Ascending aorta (tissue), 2 donors: Measurements from ENCODE around the gene NINJ2. TPM values are rescaled to one million over a fixed set of nuclear protein-coding genes. Genes with fewer than 3 reads are reported as not detected.
A peak's percentile ranks its signal among the peaks of the same experiment; 100 is the strongest.

ENCODE experiments used
- DNase-seq, 2 donors: peaks; one replicate each; pipeline ENCODE4 v3.0.0-alpha.2; 2019; ENCODE audit warnings: low spot score in 2 of 2
- H3K27ac ChIP-seq, 2 donors: fragments of 200-600 bp; sonication (generic); one replicate each; pipeline ENCODE4 v1.5.1; 2016 to 2017; ENCODE audit warnings: mild to moderate bottlenecking in 1 of 2
- H3K27me3 ChIP-seq: fragments of 200-600 bp; sonication (generic); one replicate; pipeline ENCODE4 v1.5.1; 2017
- H3K36me3 ChIP-seq, 2 donors: fragments of 200-600 bp; sonication (generic); one replicate each; pipeline ENCODE4 v1.5.1; 2016
- H3K4me1 ChIP-seq, 2 donors: fragments of 200-600 bp; sonication (generic); one replicate each; pipeline ENCODE4 v1.5.1; 2016 to 2017; ENCODE audit warnings: mild to moderate bottlenecking in 1 of 2
- H3K4me3 ChIP-seq, 2 donors: fragments of 200-600 bp; sonication (generic); one replicate each; pipeline ENCODE4 v1.5.1; 2016 to 2017; ENCODE audit warnings: mild to moderate bottlenecking in 1 of 2
- H3K9me3 ChIP-seq, 2 donors: fragments of 200-600 bp; sonication (generic); one replicate each; pipeline ENCODE4 v1.5.1; 2016
- intact Hi-C: fragments of 100-400 bp; cut with DNase I; formaldehyde crosslinking; loops from one replicate; pipeline ENCODE4 v1.15.1; 2023
- total RNA-seq: library from RNA; depleted of rRNA; stranded (reverse); fragments of >200 nt; gene quantifications from one replicate; pipeline ENCODE4 v1.1.0, GENCODE V29; 2016
- TF ChIP-seq, protein P1 (sequence below), 3 experiments: fragments of 200-600 bp in 2 of 3; fragments of 450-650 bp in 1 of 3; sonication (generic) in 2 of 3; IDR thresholded peaks; one replicate each; pipeline ENCODE4 v1.5.1; 2016 to 2019; ENCODE audit warnings: antibody characterized with exemption in 3 of 3, mild to moderate bottlenecking in 1 of 3, moderate library complexity in 1 of 3

Gene NINJ2
- total RNA-seq, 1 donor from 2014 or later, result 24.1 TPM

DNA sequence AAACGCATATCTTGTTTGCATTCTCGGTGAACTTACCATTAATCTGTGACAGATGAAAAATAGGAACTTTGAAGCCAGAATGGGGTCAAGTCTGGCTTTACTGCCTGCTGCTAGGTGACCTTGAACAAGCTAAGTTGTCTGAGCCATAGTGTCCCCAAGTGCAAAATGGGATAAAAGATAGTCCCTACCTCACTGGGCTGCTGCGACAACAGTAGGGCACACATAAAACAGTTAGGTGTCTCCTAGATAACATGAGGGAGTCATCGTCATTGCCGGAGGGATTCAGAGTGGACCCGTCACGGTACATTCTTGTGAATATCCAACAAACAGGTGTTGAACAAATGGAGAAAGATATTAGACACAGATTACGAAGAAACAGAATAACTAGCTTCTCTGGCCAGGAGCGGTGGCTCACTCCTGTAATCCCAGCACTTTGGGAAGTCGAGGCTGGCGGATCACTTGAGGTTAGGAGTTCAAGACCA lies 71.2 kb downstream of the NINJ2 start:
- H3K27me3 ChIP-seq, result no peaks in the 10 kb centered on the region

DNA sequence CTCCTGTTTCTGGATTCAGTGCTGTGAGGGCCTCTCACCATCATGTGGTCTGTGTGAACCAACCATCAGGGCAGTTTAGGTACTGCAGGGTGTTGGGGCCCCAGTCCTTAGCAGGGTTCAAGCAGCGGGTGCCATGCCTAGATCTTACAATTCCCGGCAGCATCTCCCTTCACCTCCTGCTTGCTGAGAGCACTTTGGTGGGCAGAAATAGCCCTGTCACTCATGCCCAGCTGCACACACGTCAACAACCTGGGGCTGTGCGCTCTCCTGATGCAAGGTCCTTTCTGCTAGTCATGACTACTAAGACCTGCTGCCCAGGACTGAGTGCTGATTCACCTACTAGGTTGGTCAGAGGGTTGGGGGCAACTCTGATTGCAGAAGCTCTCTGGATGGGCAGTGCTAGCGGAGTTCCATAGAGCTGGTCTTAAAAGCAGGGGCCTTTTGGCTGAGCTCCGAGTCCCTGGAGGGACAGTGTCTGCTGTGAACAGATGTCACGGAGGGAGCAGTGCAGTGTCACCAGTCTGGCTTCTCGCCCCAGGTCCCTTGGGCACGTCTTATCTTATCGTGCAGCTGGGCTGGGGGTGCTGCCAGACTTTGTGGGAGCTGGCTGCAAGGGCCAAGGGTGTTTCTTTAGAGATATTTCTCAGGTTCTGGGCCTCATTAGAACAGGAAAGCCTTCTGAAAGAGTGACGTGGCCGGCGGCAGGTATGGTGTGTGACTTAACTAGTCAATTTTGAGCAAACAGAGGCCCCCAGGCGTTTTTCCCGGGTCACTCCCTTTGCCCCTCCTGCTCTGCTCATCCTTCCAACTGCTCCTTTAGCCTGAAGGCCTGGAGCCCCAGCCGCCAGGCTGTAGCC lies 71.8 kb downstream of the NINJ2 start:
- no peak overlapping the region for H3K4me3 ChIP-seq
- TF ChIP-seq, protein P1, sequence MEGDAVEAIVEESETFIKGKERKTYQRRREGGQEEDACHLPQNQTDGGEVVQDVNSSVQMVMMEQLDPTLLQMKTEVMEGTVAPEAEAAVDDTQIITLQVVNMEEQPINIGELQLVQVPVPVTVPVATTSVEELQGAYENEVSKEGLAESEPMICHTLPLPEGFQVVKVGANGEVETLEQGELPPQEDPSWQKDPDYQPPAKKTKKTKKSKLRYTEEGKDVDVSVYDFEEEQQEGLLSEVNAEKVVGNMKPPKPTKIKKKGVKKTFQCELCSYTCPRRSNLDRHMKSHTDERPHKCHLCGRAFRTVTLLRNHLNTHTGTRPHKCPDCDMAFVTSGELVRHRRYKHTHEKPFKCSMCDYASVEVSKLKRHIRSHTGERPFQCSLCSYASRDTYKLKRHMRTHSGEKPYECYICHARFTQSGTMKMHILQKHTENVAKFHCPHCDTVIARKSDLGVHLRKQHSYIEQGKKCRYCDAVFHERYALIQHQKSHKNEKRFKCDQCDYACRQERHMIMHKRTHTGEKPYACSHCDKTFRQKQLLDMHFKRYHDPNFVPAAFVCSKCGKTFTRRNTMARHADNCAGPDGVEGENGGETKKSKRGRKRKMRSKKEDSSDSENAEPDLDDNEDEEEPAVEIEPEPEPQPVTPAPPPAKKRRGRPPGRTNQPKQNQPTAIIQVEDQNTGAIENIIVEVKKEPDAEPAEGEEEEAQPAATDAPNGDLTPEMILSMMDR (IDR thresholded peaks at IDR 0.05), result no peak
- intact Hi-C loops, result no loop called here
- DNase-seq, result peak in 1 of 2 donors; percentile 59
- H3K9me3 ChIP-seq, result no peaks in the 10 kb centered on the region
- H3K36me3 ChIP-seq, result no peaks in the 10 kb centered on the region
- H3K4me1 ChIP-seq, result peaks cover 0 to 9% of the 10 kb centered on the region in 2 donors
- peak overlapping the region in 1 of 2 donors; percentile 10 for H3K27ac ChIP-seq
- H3K27me3 ChIP-seq, result no peaks in the 10 kb centered on the region

More for the DNA sequence above, 71.2 kb downstream of the NINJ2 start:
- intact Hi-C loops, result no loop called here
- peak in 1 of 2 donors; percentile 38 for DNase-seq
- Histone ChIP-seq H3K4me3 (no peak overlapping the region), H3K4me1 (peaks cover 0 to 9% of the 10 kb centered on the region in 2 donors), H3K36me3 (no peaks in the 10 kb centered on the region), H3K27ac (no peak overlapping the region), H3K9me3 (no peaks in the 10 kb centered on the region)
- TF ChIP-seq, protein P1 (IDR thresholded peaks at IDR 0.05), result no peak

DNA sequence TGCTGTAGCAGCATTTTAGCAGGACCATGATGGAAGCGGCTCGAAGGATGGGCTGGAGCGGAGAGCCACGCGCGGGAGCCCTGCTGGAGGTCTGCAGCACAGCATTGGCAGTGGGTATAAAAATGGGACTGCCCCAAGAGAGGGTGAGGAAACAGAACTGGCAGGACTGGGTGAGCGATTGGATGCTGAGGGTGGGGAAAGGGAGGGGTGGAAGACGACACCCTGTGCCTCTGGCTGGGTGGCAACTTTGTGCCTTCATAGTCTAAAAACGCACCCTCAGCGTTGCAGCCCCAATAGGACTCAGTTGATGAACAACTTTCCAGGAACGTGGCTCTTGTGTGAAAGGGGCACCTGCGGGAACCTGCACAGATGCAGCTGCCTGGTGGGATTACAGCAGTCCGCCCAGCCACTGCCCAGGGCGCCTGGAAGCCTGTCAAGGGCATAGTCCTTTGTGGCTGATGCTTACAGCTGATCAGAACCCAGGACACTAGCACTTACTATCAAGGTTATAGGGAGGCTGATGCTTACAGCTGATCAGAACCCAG lies 73.0 kb downstream of the NINJ2 start:
- Histone ChIP-seq H3K27me3 (no peaks in the 10 kb centered on the region), H3K9me3 (no peaks in the 10 kb centered on the region), H3K27ac (no peak overlapping the region), H3K4me3 (no peak overlapping the region), H3K36me3 (no peaks in the 10 kb centered on the region), H3K4me1 (peaks cover 0 to 9% of the 10 kb centered on the region in 2 donors)
- intact Hi-C loops, result no loop called here
- peak in 1 of 2 donors; percentile 47 for DNase-seq
- TF ChIP-seq, protein P1 (IDR thresholded peaks at IDR 0.05), result no peak

DNA sequence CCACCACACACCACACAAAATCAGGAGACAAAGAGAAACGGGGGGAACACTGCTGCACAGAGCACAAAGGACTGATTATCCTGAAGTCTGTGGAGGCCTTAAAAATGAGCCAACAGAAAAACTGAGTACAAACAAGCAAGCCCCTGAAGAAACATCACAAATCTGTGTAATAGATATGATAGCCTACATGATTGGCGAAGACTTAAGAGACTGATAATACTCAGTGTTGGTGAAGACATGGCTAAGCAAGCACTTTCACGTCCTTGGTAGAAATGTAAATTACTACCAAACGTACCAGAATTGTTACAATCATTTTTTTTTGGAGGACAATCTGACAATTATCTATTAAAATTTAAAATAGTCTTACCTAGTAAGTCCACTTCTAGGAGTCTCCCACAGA lies 74.6 kb downstream of the NINJ2 start:
- intact Hi-C loops, result no loop called here
- H3K36me3 ChIP-seq, result no peaks in the 10 kb centered on the region
- H3K27me3 ChIP-seq, result no peaks in the 10 kb centered on the region
- no peak for DNase-seq
- H3K4me3 ChIP-seq, result no peak overlapping the region
- H3K9me3 ChIP-seq, result no peaks in the 10 kb centered on the region
- H3K27ac ChIP-seq, result no peak overlapping the region
- TF ChIP-seq, protein P1 (IDR thresholded peaks at IDR 0.05), result no peak
- peaks cover 0 to 9% of the 10 kb centered on the region in 2 donors for H3K4me1 ChIP-seq

DNA sequence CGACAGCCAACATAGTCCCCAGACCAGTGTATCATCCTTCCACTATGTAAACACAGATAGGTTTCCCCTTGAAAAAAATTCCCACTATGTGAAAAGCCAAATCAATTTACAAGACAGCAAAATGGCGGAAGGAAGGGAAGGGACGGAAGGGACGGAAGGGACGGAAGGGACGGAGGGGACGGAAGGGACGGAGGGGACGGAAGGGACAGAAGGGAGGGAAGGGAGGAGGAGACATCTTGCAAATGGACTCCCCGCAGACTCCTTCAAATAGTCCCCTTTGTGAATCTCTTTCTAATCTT lies 75.3 kb downstream of the NINJ2 start:
- H3K4me3 ChIP-seq, result no peak overlapping the region
- TF ChIP-seq, protein P1 (IDR thresholded peaks at IDR 0.05), result no peak
- DNase-seq, result no peak
- H3K27me3 ChIP-seq, result no peaks in the 10 kb centered on the region
- peaks cover 0 to 9% of the 10 kb centered on the region in 2 donors for H3K4me1 ChIP-seq
- no peak overlapping the region for H3K27ac ChIP-seq
- intact Hi-C loops, result no loop called here
- H3K36me3 ChIP-seq, result no peaks in the 10 kb centered on the region
- no peaks in the 10 kb centered on the region for H3K9me3 ChIP-seq
